Measurements from ENCODE around the gene PRKCE. TPM values are rescaled to one million over a fixed set of nuclear protein-coding genes. Genes with fewer than 3 reads are reported as not detected.

Gene PRKCE
- total RNA-seq, 1 experiment from 2014 or later, result 14.0 TPM

- POLR2A ChIA-PET, result no interaction called here
- in situ Hi-C loops (cut with HindIII; ENCODE audit: low pct_unique_long_range_greater_than_20kb, low sequenced_read_pairs), result no loop called here
- BruUV-seq (replicated peaks), result no TSS peak
- intact Hi-C loops (cut with micrococcal nuclease; ENCODE audit: unreplicated experiment), result no loop called here
- TF ChIP-seq TCF7L2 (IDR thresholded peaks at IDR 0.05; ENCODE audit: low read depth, low read length) (no peak), REST (IDR thresholded peaks at IDR 0.05; ENCODE audit: insufficient read depth in 1 of 2, low read depth in 2 of 2, low read length in 1 of 2) (no peak), POLR2AphosphoS5 (IDR thresholded peaks at IDR 0.05; ENCODE audit: low read depth, low read length) (no peak), CTCF (IDR thresholded peaks at IDR 0.05) (no peak), SIN3A (IDR thresholded peaks at IDR 0.05; ENCODE audit: borderline replicate concordance, insufficient read depth, low read depth, low read length) (no peak)
- no peak for ATAC-seq
- CTCF ChIA-PET, result no interaction called here
- H3K27me3 ChIP-seq (ENCODE audit: control insufficient read depth, insufficient read depth, low read length), result no peaks in the 10 kb centered on the region
- H3K4me3 ChIP-seq (ENCODE audit: low read depth in 2 of 2, low read length in 2 of 2), result no peak overlapping the region
- H3K9me3 ChIP-seq (ENCODE audit: control insufficient read depth, insufficient read depth, low read depth, low read length), result no peaks in the 10 kb centered on the region
- H3K4me1 ChIP-seq (ENCODE audit: control insufficient read depth, insufficient read depth, low read length), result no peaks in the 10 kb centered on the region
- no peaks in the 10 kb centered on the region for H3K36me3 ChIP-seq (ENCODE audit: control insufficient read depth, insufficient read depth, low read length)
- no peak overlapping the region for H3K27ac ChIP-seq (ENCODE audit: low read length)
- DNase-seq (ENCODE audit: low read depth, low spot score), result no peak
Measured at GRCh38 chr2:45765728-45766254, 114.3 kb downstream of the PRKCE start.

- BruUV-seq (replicated peaks), result no TSS peak
- Histone ChIP-seq H3K4me1 (ENCODE audit: control insufficient read depth, insufficient read depth, low read length) (no peaks in the 10 kb centered on the region), H3K36me3 (ENCODE audit: control insufficient read depth, insufficient read depth, low read length) (no peaks in the 10 kb centered on the region), H3K9me3 (ENCODE audit: control insufficient read depth, insufficient read depth, low read depth, low read length) (no peaks in the 10 kb centered on the region), H3K27me3 (ENCODE audit: control insufficient read depth, insufficient read depth, low read length) (no peaks in the 10 kb centered on the region), H3K27ac (ENCODE audit: low read length) (no peak overlapping the region), H3K4me3 (ENCODE audit: low read depth in 2 of 2, low read length in 2 of 2) (no peak overlapping the region)
- ChIA-PET POLR2A (no interaction called here), CTCF (interaction anchor here (0.5 kb wide), 1 partner anchor 107 kb away, joined by 5 read pairs; no protein-coding TSS in a partner anchor)
- ATAC-seq, result no peak
- in situ Hi-C loops (cut with HindIII; ENCODE audit: low pct_unique_long_range_greater_than_20kb, low sequenced_read_pairs), result no loop called here
- no peak for TF ChIP-seq TCF7L2 (IDR thresholded peaks at IDR 0.05; ENCODE audit: low read depth, low read length)
- TF ChIP-seq POLR2AphosphoS5 (IDR thresholded peaks at IDR 0.05; ENCODE audit: low read depth, low read length), result no peak
- no peak for TF ChIP-seq CTCF (IDR thresholded peaks at IDR 0.05)
- no peak for TF ChIP-seq REST (IDR thresholded peaks at IDR 0.05; ENCODE audit: insufficient read depth in 1 of 2, low read depth in 2 of 2, low read length in 1 of 2)
- no peak for TF ChIP-seq SIN3A (IDR thresholded peaks at IDR 0.05; ENCODE audit: borderline replicate concordance, insufficient read depth, low read depth, low read length)
- no peak for DNase-seq (ENCODE audit: low read depth, low spot score)
- intact Hi-C loops (cut with micrococcal nuclease; ENCODE audit: unreplicated experiment), result no loop called here
Measured at GRCh38 chr2:45768208-45768607, 116.7 kb downstream of the PRKCE start.
